OCI-LY1 (cell line): ENCODE measurements around the gene LAMB3.

Source experiments
- EZH2 ChIP-seq: fragments of 200-600 bp; sonication (generic), shearing (Covaris generic); IDR thresholded peaks from 2 replicates; pipeline ENCODE4 v1.8.0; 2017; ENCODE audit warnings: borderline replicate concordance, mixed run types, mild to moderate bottlenecking, antibody characterized with exemption, low read length, moderate library complexity, mixed read lengths
- TF ChIP-seq, protein P1 (sequence below): fragments of 200-600 bp; sonication (generic), shearing (Covaris generic); IDR thresholded peaks from 2 replicates; pipeline ENCODE4 v1.5.1; 2017; ENCODE audit warnings: mild to moderate bottlenecking, antibody characterized with exemption, low read length, moderate library complexity, mixed read lengths

DNA sequence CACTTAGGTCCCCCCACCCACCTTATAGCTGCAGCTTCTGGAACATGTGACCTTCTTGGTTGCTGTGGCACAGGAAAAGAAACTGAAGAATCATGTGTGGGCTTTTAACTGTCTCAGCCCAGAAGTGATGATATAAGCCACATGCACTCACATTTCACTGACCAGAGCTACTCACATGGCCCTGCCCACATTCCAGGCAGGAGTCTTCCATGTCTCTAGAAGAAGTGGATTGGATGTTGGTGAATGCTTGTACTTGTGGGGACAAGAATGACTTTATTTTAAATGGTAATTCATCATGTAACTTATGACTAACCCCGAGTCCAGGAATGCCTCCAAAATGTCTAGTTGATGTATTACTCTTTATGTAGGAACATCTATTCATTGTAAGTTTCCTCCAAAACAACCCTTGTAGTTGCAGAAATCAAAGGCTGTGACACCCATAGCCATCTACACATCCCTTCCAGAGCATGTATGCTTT is 84.5 kb downstream of the LAMB3 start:
- TF ChIP-seq, protein P1, sequence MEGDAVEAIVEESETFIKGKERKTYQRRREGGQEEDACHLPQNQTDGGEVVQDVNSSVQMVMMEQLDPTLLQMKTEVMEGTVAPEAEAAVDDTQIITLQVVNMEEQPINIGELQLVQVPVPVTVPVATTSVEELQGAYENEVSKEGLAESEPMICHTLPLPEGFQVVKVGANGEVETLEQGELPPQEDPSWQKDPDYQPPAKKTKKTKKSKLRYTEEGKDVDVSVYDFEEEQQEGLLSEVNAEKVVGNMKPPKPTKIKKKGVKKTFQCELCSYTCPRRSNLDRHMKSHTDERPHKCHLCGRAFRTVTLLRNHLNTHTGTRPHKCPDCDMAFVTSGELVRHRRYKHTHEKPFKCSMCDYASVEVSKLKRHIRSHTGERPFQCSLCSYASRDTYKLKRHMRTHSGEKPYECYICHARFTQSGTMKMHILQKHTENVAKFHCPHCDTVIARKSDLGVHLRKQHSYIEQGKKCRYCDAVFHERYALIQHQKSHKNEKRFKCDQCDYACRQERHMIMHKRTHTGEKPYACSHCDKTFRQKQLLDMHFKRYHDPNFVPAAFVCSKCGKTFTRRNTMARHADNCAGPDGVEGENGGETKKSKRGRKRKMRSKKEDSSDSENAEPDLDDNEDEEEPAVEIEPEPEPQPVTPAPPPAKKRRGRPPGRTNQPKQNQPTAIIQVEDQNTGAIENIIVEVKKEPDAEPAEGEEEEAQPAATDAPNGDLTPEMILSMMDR: no peak
- no peak for TF ChIP-seq EZH2
